GM12878 (cell line): ENCODE results near the gene ALG12. TPM values are rescaled to one million over a fixed set of nuclear protein-coding genes. Genes with fewer than 3 reads are reported as not detected.

ENCODE experiments used
- ATF7 ChIP-seq: fragments of 450-650 bp; IDR thresholded peaks from 2 replicates; pipeline ENCODE4 v1.6.1; 2016; ENCODE audit warnings: low read depth, mild to moderate bottlenecking
- BHLHE40 ChIP-seq, 2 experiments: fragments of 450-650 bp in 1 of 2; IDR thresholded peaks; 2 replicates each; pipeline ENCODE4 v1.6.1; 2011 to 2017; ENCODE audit warnings: low read depth in 2 of 2, borderline replicate concordance in 1 of 2, improper control_type of control experiment in 1 of 2, low read length in 1 of 2, mild to moderate bottlenecking in 1 of 2
- CREB1 ChIP-seq: IDR thresholded peaks from 2 replicates; pipeline ENCODE4 v1.6.1; 2012; ENCODE audit warnings: low read depth, mild to moderate bottlenecking, inconsistent platforms
- GABPA ChIP-seq: IDR thresholded peaks from 2 replicates; pipeline ENCODE4 v1.6.1; 2014; ENCODE audit warnings: antibody characterized with exemption, low read depth, mild to moderate bottlenecking, inconsistent platforms
- IRF4 ChIP-seq: IDR thresholded peaks from 2 replicates; pipeline ENCODE4 v1.6.1; 2011; ENCODE audit warnings: low read depth, low read length
- KAT2A ChIP-seq: conservative IDR thresholded peaks from 2 replicates; pipeline ENCODE4 v1.6.1; 2011; ENCODE audit warnings: low read depth, low read length; ENCODE audit not compliant: control insufficient read depth
- MXI1 ChIP-seq: fragments of 150-350 bp; IDR thresholded peaks from 2 replicates; pipeline ENCODE4 v1.6.1; 2011; ENCODE audit warnings: low read depth, mild to moderate bottlenecking, inconsistent platforms, low read length, improper control_type of control experiment
- MYB ChIP-seq: fragments of 150-350 bp; IDR thresholded peaks from 2 replicates; pipeline ENCODE4 v1.6.1; 2014; ENCODE audit warnings: mild to moderate bottlenecking, low read depth, low read length, borderline replicate concordance
- NKRF ChIP-seq: fragments of 450-650 bp; conservative IDR thresholded peaks from 2 replicates; pipeline ENCODE4 v1.6.1; 2017; ENCODE audit warnings: mild to moderate bottlenecking, moderate library complexity
- NR2F1 ChIP-seq: fragments of 450-650 bp; conservative IDR thresholded peaks from 2 replicates; pipeline ENCODE4 v1.6.1; 2017; ENCODE audit warnings: mild to moderate bottlenecking
- POLR2A ChIP-seq: IDR thresholded peaks from 2 replicates; pipeline ENCODE4 v1.6.1; 2011; ENCODE audit warnings: low read depth, mild to moderate bottlenecking, low read length
- POU2F2 ChIP-seq: IDR thresholded peaks from 3 replicates; pipeline ENCODE4 v1.6.1; 2011; ENCODE audit warnings: low read depth, mild to moderate bottlenecking, low read length, borderline replicate concordance
- RAD21 ChIP-seq: IDR thresholded peaks from 2 replicates; pipeline ENCODE4 v1.6.1; 2011; ENCODE audit warnings: mild to moderate bottlenecking, low read depth, low read length, moderate library complexity; ENCODE audit not compliant: insufficient read depth
- RBBP5 ChIP-seq: fragments of 200-600 bp; sonication (generic); conservative IDR thresholded peaks from 2 replicates; pipeline ENCODE4 v1.6.1; 2016
- RUNX3 ChIP-seq: IDR thresholded peaks from 2 replicates; pipeline ENCODE4 v1.6.1; 2012; ENCODE audit warnings: low read length, inconsistent platforms
- SIN3A ChIP-seq: IDR thresholded peaks from 2 replicates; pipeline ENCODE4 v1.6.1; 2012; ENCODE audit warnings: low read depth, low read length, improper control_type of control experiment
- SMARCA5 ChIP-seq: fragments of 450-650 bp; IDR thresholded peaks from 2 replicates; pipeline ENCODE4 v1.6.1; 2017; ENCODE audit warnings: mild to moderate bottlenecking
- SMC3 ChIP-seq: IDR thresholded peaks from 2 replicates; pipeline ENCODE4 v1.6.1; 2011; ENCODE audit warnings: low read length, improper control_type of control experiment, borderline replicate concordance
- USF1 ChIP-seq: IDR thresholded peaks from 2 replicates; pipeline ENCODE4 v1.6.1; 2011; ENCODE audit warnings: borderline replicate concordance, low read depth, mild to moderate bottlenecking, moderate library complexity, mixed read lengths, low read length; ENCODE audit not compliant: insufficient read depth; ENCODE audit errors: extremely low read length
- polyA plus RNA-seq, 11 experiments: library from polyadenylated mRNA; depleted of rRNA in 4 of 11; unstranded in 6 of 11; stranded (reverse) in 5 of 11; fragments of >200 nt; fragmentation: Nextera tagmentation in 4 of 11; fragmentation: Illumina TruSeq in 1 of 11; extraction: Ambion mirVana in 4 of 11; extraction: Trizol in 1 of 11; gene quantifications; 1 replicate in 1 of 11; 2 replicates in 10 of 11; pipeline versions ENCODE4 v1.2.1 to v1.2.3, GENCODE V29; 2011 to 2016; ENCODE audit warnings: inconsistent platforms in 2 of 11, missing spikeins in 2 of 11, low read depth in 1 of 11
- total RNA-seq, 4 experiments: library from RNA; depleted of rRNA in 3 of 4; stranded (reverse); fragments of >200 nt in 3 of 4; fragmentation: Illumina TruSeq in 1 of 4; extraction: Trizol in 1 of 4; gene quantifications; 2 replicates each; pipeline versions ENCODE4 v1.2.1 to v1.2.3, GENCODE V29; 2013 to 2021
- TF ChIP-seq, protein P1 (sequence below): fragments of 450-650 bp; IDR thresholded peaks from 2 replicates; pipeline ENCODE4 v1.6.1; 2016; ENCODE audit warnings: mild to moderate bottlenecking
- TF ChIP-seq, protein P2 (sequence below), 3 experiments: IDR thresholded peaks in 2 of 3; conservative IDR thresholded peaks in 1 of 3; 2 replicates each; pipeline ENCODE4 v1.5.1; 2011; ENCODE audit warnings: low read depth in 3 of 3, low read length in 3 of 3, mild to moderate bottlenecking in 3 of 3, control low read depth in 2 of 3, moderate library complexity in 2 of 3, inconsistent platforms in 1 of 3, mixed read lengths in 1 of 3; ENCODE audit not compliant: control insufficient read depth in 2 of 3, insufficient read depth in 1 of 3; ENCODE audit errors: extremely low read depth in 1 of 3
- TF ChIP-seq, protein P3 (sequence below): fragments of 450-650 bp; IDR thresholded peaks from 2 replicates; pipeline ENCODE4 v1.6.1; 2017; ENCODE audit warnings: mild to moderate bottlenecking, low read depth, inconsistent platforms; ENCODE audit not compliant: poor library complexity, severe bottlenecking

Gene ALG12
- total and polyA plus RNA-seq, 10 of the 15 experiments (the other 5 are each of a cell fraction or from before 2014, with no cell fraction given) = 0.22 to 23.4 (median 6.6) TPM

GRCh38 chr22:49962751-49963646, 44.8 kb upstream of the ALG12 start (continued):
- TF ChIP-seq, protein P1, sequence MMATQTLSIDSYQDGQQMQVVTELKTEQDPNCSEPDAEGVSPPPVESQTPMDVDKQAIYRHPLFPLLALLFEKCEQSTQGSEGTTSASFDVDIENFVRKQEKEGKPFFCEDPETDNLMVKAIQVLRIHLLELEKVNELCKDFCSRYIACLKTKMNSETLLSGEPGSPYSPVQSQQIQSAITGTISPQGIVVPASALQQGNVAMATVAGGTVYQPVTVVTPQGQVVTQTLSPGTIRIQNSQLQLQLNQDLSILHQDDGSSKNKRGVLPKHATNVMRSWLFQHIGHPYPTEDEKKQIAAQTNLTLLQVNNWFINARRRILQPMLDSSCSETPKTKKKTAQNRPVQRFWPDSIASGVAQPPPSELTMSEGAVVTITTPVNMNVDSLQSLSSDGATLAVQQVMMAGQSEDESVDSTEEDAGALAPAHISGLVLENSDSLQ = no peak
- TF ChIP-seq CREB1 (no peak), KAT2A (no peak), SMC3 (no peak), NR2F1 (peak; percentile 96), RUNX3 (no peak), POLR2A (peak; percentile 29), MYB (no peak), GABPA (no peak), USF1 (no peak), BHLHE40 (IDR thresholded peaks at IDR 0.05; ENCODE audit: borderline replicate concordance in 1 of 2, low read depth in 2 of 2, low read length in 1 of 2) (no peak), MXI1 (no peak), POU2F2 (no peak; the same call in 2 of the 3 replicates), IRF4 (no peak), NKRF (0 out of 2 replicates have a peak, but pooled peaks have one; percentile 50), SMARCA5 (no peak), SIN3A (0 out of 2 replicates have a peak, but pooled peaks have one; percentile 18), ATF7 (no peak), RAD21 (no peak), RBBP5 (no peak)
- TF ChIP-seq, protein P2, sequence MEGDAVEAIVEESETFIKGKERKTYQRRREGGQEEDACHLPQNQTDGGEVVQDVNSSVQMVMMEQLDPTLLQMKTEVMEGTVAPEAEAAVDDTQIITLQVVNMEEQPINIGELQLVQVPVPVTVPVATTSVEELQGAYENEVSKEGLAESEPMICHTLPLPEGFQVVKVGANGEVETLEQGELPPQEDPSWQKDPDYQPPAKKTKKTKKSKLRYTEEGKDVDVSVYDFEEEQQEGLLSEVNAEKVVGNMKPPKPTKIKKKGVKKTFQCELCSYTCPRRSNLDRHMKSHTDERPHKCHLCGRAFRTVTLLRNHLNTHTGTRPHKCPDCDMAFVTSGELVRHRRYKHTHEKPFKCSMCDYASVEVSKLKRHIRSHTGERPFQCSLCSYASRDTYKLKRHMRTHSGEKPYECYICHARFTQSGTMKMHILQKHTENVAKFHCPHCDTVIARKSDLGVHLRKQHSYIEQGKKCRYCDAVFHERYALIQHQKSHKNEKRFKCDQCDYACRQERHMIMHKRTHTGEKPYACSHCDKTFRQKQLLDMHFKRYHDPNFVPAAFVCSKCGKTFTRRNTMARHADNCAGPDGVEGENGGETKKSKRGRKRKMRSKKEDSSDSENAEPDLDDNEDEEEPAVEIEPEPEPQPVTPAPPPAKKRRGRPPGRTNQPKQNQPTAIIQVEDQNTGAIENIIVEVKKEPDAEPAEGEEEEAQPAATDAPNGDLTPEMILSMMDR (IDR thresholded peaks at IDR 0.05 in 2 of 3, conservative IDR thresholded peaks at IDR 0.05 in 1 of 3; ENCODE audit: control insufficient read depth in 2 of 3, extremely low read depth in 1 of 3, insufficient read depth in 1 of 3, low read depth in 3 of 3, low read length in 3 of 3) = 0 out of 6 replicates have a peak, but pooled peaks of 1 of the 3 experiments have one; percentile 7
- TF ChIP-seq, protein P3, sequence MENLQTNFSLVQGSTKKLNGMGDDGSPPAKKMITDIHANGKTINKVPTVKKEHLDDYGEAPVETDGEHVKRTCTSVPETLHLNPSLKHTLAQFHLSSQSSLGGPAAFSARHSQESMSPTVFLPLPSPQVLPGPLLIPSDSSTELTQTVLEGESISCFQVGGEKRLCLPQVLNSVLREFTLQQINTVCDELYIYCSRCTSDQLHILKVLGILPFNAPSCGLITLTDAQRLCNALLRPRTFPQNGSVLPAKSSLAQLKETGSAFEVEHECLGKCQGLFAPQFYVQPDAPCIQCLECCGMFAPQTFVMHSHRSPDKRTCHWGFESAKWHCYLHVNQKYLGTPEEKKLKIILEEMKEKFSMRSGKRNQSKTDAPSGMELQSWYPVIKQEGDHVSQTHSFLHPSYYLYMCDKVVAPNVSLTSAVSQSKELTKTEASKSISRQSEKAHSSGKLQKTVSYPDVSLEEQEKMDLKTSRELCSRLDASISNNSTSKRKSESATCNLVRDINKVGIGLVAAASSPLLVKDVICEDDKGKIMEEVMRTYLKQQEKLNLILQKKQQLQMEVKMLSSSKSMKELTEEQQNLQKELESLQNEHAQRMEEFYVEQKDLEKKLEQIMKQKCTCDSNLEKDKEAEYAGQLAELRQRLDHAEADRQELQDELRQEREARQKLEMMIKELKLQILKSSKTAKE = no peak
